GM23338 (cell line): ENCODE results near the gene CCDC120. TPM values are rescaled to one million over a fixed set of nuclear protein-coding genes. Genes with fewer than 3 reads are reported as not detected.

Experiments used
- ATAC-seq: fragments of 200-7000 bp; cut with Tn5 transposase; 3 replicates; pipeline ENCODE4 v1.9.1; 2020
- DNase-seq: peaks from one replicate; pipeline ENCODE4 v3.0.0-alpha.2; 2015; ENCODE audit warnings: low spot score
- H2AFZ ChIP-seq: fragments of 200-600 bp; sonication (generic); 2 replicates; pipeline ENCODE4 v1.8.0; 2016; ENCODE audit warnings: antibody characterized with exemption, mild to moderate bottlenecking, moderate library complexity
- H3F3A ChIP-seq: fragments of 200-600 bp; sonication (generic); replicated peaks from 2 replicates; pipeline ENCODE4 v1.8.0; 2017; ENCODE audit warnings: antibody characterized with exemption, mixed run types, low read depth
- H3K27ac ChIP-seq: fragments of 200-600 bp; sonication (generic); 2 replicates; pipeline ENCODE4 v1.6.1; 2016; ENCODE audit warnings: low read depth
- H3K27me3 ChIP-seq: fragments of 200-600 bp; sonication (generic); 2 replicates; pipeline ENCODE4 v1.8.0; 2016; ENCODE audit warnings: mild to moderate bottlenecking, mixed run types, moderate library complexity; ENCODE audit not compliant: insufficient read depth
- H3K36me3 ChIP-seq: fragments of 200-600 bp; sonication (generic); 2 replicates; pipeline ENCODE4 v1.8.0; 2016; ENCODE audit warnings: mild to moderate bottlenecking; ENCODE audit not compliant: insufficient read depth
- H3K4me1 ChIP-seq: fragments of 200-600 bp; sonication (generic); 2 replicates; pipeline ENCODE4 v1.8.0; 2016; ENCODE audit warnings: mild to moderate bottlenecking, moderate library complexity; ENCODE audit not compliant: insufficient read depth
- H3K4me2 ChIP-seq: fragments of 200-600 bp; sonication (generic); 2 replicates; pipeline ENCODE4 v1.7.1; 2017; ENCODE audit warnings: mixed run types
- H3K4me3 ChIP-seq: fragments of 200-600 bp; sonication (generic); 2 replicates; pipeline ENCODE4 v1.6.1; 2016; ENCODE audit warnings: mixed run types
- H3K79me2 ChIP-seq: fragments of 200-600 bp; sonication (generic); replicated peaks from 2 replicates; pipeline ENCODE4 v1.8.0; 2017; ENCODE audit warnings: mild to moderate bottlenecking; ENCODE audit not compliant: insufficient read depth
- H3K9me2 ChIP-seq: fragments of 200-600 bp; sonication (generic); 2 replicates; pipeline ENCODE4 v1.8.0; 2017; ENCODE audit not compliant: insufficient read depth
- H4K20me1 ChIP-seq: fragments of 200-600 bp; sonication (generic); replicated peaks from 2 replicates; pipeline ENCODE4 v1.8.0; 2017; ENCODE audit warnings: mild to moderate bottlenecking; ENCODE audit not compliant: insufficient read depth
- H3K27ac Mint-ChIP-seq: 2 replicates; pipeline ENCODE4 v1.8.0; 2020; ENCODE audit warnings: inconsistent platforms, mild to moderate bottlenecking, moderate library complexity, mixed read lengths
- H3K27me3 Mint-ChIP-seq: 3 replicates; pipeline ENCODE4 v1.8.0; 2022; ENCODE audit warnings: low read depth, mild to moderate bottlenecking, moderate library complexity, mixed read lengths, inconsistent platforms; ENCODE audit not compliant: insufficient read depth, poor library complexity
- H3K36me3 Mint-ChIP-seq: 3 replicates; pipeline ENCODE4 v1.8.0; 2021; ENCODE audit warnings: low read depth, mild to moderate bottlenecking, inconsistent platforms, moderate library complexity, mixed read lengths
- H3K4me1 Mint-ChIP-seq: 3 replicates; pipeline ENCODE4 v1.8.0; 2020; ENCODE audit warnings: mild to moderate bottlenecking, inconsistent platforms, mixed read lengths
- H3K4me3 Mint-ChIP-seq: 3 replicates; pipeline ENCODE4 v1.8.0; 2021; ENCODE audit warnings: moderate library complexity, mild to moderate bottlenecking, inconsistent platforms, mixed read lengths
- H3K9me3 Mint-ChIP-seq: 3 replicates; pipeline ENCODE4 v1.8.0; 2020; ENCODE audit warnings: moderate library complexity, mild to moderate bottlenecking, inconsistent platforms, mixed read lengths
- CREB1 ChIP-seq: fragments of 250-450 bp; sonication (Bioruptor Pico); IDR thresholded peaks from 2 replicates; pipeline ENCODE4 v1.5.0; 2020; ENCODE audit warnings: low read depth, mild to moderate bottlenecking, moderate library complexity
- EZH2 ChIP-seq: fragments of 200-600 bp; sonication (generic); IDR thresholded peaks from one replicate; pipeline ENCODE4 v1.8.0; 2017; ENCODE audit warnings: antibody characterized with exemption, mild to moderate bottlenecking, low read depth; ENCODE audit not compliant: unreplicated experiment
- EZH2phosphoT487 ChIP-seq: fragments of 200-600 bp; sonication (generic); IDR thresholded peaks from one replicate; pipeline ENCODE4 v1.8.1; 2018; ENCODE audit warnings: antibody characterized with exemption; ENCODE audit not compliant: unreplicated experiment
- JUNB ChIP-seq: IDR thresholded peaks from one replicate; pipeline ENCODE4 v1.6.1; 2016; ENCODE audit warnings: antibody characterized with exemption; ENCODE audit not compliant: unreplicated experiment
- NANOG ChIP-seq: IDR thresholded peaks from 2 replicates; pipeline ENCODE4 v1.6.1; 2016; ENCODE audit warnings: antibody characterized with exemption, borderline replicate concordance
- POLR2AphosphoS5 ChIP-seq: IDR thresholded peaks from 2 replicates; pipeline ENCODE4 v1.6.1; 2016; ENCODE audit warnings: antibody characterized with exemption, low read depth
- STAT1 ChIP-seq: IDR thresholded peaks from one replicate; pipeline ENCODE4 v1.6.1; 2016; ENCODE audit warnings: antibody characterized with exemption; ENCODE audit not compliant: unreplicated experiment
- ZNF114 ChIP-seq: fragments of 250-450 bp; sonication (Bioruptor Pico); IDR thresholded peaks from 2 replicates; pipeline ENCODE4 v1.5.0; 2020; ENCODE audit warnings: mild to moderate bottlenecking, moderate library complexity
- ZNF331 ChIP-seq: fragments of 250-450 bp; sonication (Bioruptor Pico); IDR thresholded peaks from 2 replicates; pipeline ENCODE4 v1.5.0; 2020; ENCODE audit warnings: low read depth, mild to moderate bottlenecking, moderate library complexity
- ZNF462 ChIP-seq: fragments of 250-450 bp; sonication (Bioruptor Pico); IDR thresholded peaks from 2 replicates; pipeline ENCODE4 v1.5.0; 2020; ENCODE audit warnings: mild to moderate bottlenecking, moderate library complexity
- polyA plus RNA-seq: library from polyadenylated mRNA; unstranded; fragments of >200 nt; fragmentation: Nextera tagmentation; extraction: Ambion mirVana; gene quantifications from 2 replicates; pipeline ENCODE4 v1.2.1, GENCODE V29; 2016
- total RNA-seq: library from RNA; depleted of rRNA; stranded (reverse); fragments of >200 nt; shearing (Covaris generic); gene quantifications from 2 replicates; pipeline ENCODE4 v1.2.3, GENCODE V29; 2014
- TF ChIP-seq, protein P1 (sequence below), 2 experiments: fragments of 200-600 bp in 1 of 2; sonication (generic) in 1 of 2; conservative IDR thresholded peaks; 2 replicates each; pipeline versions ENCODE4 v1.5.1 to v1.6.1; 2016 to 2017; ENCODE audit warnings: antibody characterized with exemption in 2 of 2, low read depth in 2 of 2, mild to moderate bottlenecking in 2 of 2, moderate library complexity in 1 of 2
- TF ChIP-seq, protein P2 (sequence below): IDR thresholded peaks from 2 replicates; pipeline ENCODE4 v1.6.1; 2016; ENCODE audit warnings: antibody characterized with exemption
- TF ChIP-seq, protein P3 (sequence below): IDR thresholded peaks from one replicate; pipeline ENCODE4 v1.6.1; 2018; ENCODE audit warnings: antibody characterized with exemption; ENCODE audit not compliant: unreplicated experiment

Gene CCDC120
- total and polyA plus RNA-seq, 2 experiments from 2014 or later: 3.3 to 9.9 TPM

DNA sequence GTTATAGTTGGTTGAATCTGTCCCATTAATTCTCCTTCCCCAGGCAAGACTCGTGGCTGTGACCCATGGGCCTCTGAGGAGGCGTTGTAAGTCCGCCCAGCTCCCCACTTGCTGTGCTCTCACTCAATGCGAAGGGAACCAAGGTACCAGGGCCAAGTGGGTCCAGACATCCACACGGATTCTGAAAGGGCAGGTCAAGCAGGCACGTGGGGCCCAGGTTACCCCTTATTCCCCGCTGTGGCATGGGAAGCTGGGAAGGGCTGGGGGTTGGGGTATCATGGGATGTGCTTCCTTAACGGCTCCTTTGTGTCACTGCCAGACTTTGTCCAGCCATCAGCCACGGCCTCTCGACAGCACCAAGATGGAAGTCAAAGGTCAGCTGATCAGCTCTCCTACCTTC lies 3.1 kb downstream of the CCDC120 start:
- Histone ChIP-seq H3K36me3 (no peaks in the 10 kb centered on the region), H2AFZ (no peak overlapping the region), H3K79me2 (0 out of 2 replicates have a peak, but pooled peaks cover 5% of the 10 kb centered on the region), H3K27ac (no peak overlapping the region), H3K4me3 (no peak overlapping the region), H3F3A (no peaks in the 10 kb centered on the region), H3K4me1 (no peaks in the 10 kb centered on the region), H3K4me2 (no peak overlapping the region), H4K20me1 (no peaks in the 10 kb centered on the region), H3K27me3 (no peaks in the 10 kb centered on the region), H3K9me2 (no peaks in the 10 kb centered on the region)
- Mint-ChIP-seq H3K4me1 (peaks cover 4% of the 10 kb centered on the region; the same call in 2 of the 3 replicates), H3K36me3 (peaks cover 9% of the 10 kb centered on the region; the same call in 2 of the 3 replicates), H3K27ac (no peak overlapping the region), H3K27me3 (peaks cover 2% of the 10 kb centered on the region), H3K9me3 (no peaks in the 10 kb centered on the region), H3K4me3 (no peak overlapping the region)
- DNase-seq (no peak), ATAC-seq (no peak)
- TF ChIP-seq, protein P1, sequence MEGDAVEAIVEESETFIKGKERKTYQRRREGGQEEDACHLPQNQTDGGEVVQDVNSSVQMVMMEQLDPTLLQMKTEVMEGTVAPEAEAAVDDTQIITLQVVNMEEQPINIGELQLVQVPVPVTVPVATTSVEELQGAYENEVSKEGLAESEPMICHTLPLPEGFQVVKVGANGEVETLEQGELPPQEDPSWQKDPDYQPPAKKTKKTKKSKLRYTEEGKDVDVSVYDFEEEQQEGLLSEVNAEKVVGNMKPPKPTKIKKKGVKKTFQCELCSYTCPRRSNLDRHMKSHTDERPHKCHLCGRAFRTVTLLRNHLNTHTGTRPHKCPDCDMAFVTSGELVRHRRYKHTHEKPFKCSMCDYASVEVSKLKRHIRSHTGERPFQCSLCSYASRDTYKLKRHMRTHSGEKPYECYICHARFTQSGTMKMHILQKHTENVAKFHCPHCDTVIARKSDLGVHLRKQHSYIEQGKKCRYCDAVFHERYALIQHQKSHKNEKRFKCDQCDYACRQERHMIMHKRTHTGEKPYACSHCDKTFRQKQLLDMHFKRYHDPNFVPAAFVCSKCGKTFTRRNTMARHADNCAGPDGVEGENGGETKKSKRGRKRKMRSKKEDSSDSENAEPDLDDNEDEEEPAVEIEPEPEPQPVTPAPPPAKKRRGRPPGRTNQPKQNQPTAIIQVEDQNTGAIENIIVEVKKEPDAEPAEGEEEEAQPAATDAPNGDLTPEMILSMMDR (conservative IDR thresholded peaks at IDR 0.05; ENCODE audit: low read depth in 2 of 2): no peak
- TF ChIP-seq, protein P2, sequence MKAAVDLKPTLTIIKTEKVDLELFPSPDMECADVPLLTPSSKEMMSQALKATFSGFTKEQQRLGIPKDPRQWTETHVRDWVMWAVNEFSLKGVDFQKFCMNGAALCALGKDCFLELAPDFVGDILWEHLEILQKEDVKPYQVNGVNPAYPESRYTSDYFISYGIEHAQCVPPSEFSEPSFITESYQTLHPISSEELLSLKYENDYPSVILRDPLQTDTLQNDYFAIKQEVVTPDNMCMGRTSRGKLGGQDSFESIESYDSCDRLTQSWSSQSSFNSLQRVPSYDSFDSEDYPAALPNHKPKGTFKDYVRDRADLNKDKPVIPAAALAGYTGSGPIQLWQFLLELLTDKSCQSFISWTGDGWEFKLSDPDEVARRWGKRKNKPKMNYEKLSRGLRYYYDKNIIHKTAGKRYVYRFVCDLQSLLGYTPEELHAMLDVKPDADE: no peak
- TF ChIP-seq ZNF114 (CRISPR knock-in tag): no peak
- no peak for TF ChIP-seq JUNB
- no peak for TF ChIP-seq EZH2phosphoT487
- TF ChIP-seq, protein P3, sequence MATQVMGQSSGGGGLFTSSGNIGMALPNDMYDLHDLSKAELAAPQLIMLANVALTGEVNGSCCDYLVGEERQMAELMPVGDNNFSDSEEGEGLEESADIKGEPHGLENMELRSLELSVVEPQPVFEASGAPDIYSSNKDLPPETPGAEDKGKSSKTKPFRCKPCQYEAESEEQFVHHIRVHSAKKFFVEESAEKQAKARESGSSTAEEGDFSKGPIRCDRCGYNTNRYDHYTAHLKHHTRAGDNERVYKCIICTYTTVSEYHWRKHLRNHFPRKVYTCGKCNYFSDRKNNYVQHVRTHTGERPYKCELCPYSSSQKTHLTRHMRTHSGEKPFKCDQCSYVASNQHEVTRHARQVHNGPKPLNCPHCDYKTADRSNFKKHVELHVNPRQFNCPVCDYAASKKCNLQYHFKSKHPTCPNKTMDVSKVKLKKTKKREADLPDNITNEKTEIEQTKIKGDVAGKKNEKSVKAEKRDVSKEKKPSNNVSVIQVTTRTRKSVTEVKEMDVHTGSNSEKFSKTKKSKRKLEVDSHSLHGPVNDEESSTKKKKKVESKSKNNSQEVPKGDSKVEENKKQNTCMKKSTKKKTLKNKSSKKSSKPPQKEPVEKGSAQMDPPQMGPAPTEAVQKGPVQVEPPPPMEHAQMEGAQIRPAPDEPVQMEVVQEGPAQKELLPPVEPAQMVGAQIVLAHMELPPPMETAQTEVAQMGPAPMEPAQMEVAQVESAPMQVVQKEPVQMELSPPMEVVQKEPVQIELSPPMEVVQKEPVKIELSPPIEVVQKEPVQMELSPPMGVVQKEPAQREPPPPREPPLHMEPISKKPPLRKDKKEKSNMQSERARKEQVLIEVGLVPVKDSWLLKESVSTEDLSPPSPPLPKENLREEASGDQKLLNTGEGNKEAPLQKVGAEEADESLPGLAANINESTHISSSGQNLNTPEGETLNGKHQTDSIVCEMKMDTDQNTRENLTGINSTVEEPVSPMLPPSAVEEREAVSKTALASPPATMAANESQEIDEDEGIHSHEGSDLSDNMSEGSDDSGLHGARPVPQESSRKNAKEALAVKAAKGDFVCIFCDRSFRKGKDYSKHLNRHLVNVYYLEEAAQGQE: no peak
- TF ChIP-seq ZNF462 (CRISPR knock-in tag): no peak
- no peak for TF ChIP-seq CREB1 (CRISPR knock-in tag)
- no peak for TF ChIP-seq POLR2AphosphoS5
- no peak for TF ChIP-seq EZH2
- TF ChIP-seq NANOG: no peak
- no peak for TF ChIP-seq STAT1
- no peak for TF ChIP-seq ZNF331 (CRISPR knock-in tag)
